WTC11 (cell line): ENCODE results near the gene NDOR1.

Experiments used
- ATF3 ChIP-seq: sonication (generic); formaldehyde crosslinking; conservative IDR thresholded peaks from 2 replicates; pipeline ENCODE4 v1.8.1; 2022; ENCODE audit warnings: mild to moderate bottlenecking, missing genetic modification reagents
- CBFB ChIP-seq: sonication (generic); formaldehyde crosslinking; IDR thresholded peaks from 2 replicates; pipeline ENCODE4 v1.8.1; 2022; ENCODE audit warnings: mild to moderate bottlenecking, low read depth, missing genetic modification reagents
- CTCF ChIP-seq: fragments of 200-600 bp; IDR thresholded peaks from 2 replicates; pipeline ENCODE4 v1.8.0; 2022; ENCODE audit warnings: antibody characterized with exemption
- E2F1 ChIP-seq: sonication (generic); formaldehyde crosslinking; IDR thresholded peaks from 2 replicates; pipeline ENCODE4 v1.8.0; 2022; ENCODE audit warnings: mild to moderate bottlenecking, missing genetic modification reagents
- FOXJ3 ChIP-seq: sonication (generic); formaldehyde crosslinking; IDR thresholded peaks from 2 replicates; pipeline ENCODE4 v1.9.0; 2021; ENCODE audit warnings: missing genetic modification reagents, mild to moderate bottlenecking, borderline replicate concordance
- JAZF1 ChIP-seq: fragments of 250-450 bp; sonication (Bioruptor Pico); IDR thresholded peaks from 2 replicates; pipeline ENCODE4 v1.9.0; 2021; ENCODE audit warnings: moderate library complexity, mild to moderate bottlenecking, inconsistent platforms
- JUN ChIP-seq: sonication (generic); formaldehyde crosslinking; IDR thresholded peaks from 2 replicates; pipeline ENCODE4 v1.8.0; 2023; ENCODE audit warnings: mild to moderate bottlenecking, missing genetic modification reagents
- MAX ChIP-seq: sonication (generic); formaldehyde crosslinking; IDR thresholded peaks from 2 replicates; pipeline ENCODE4 v1.8.0; 2022; ENCODE audit warnings: mild to moderate bottlenecking, missing genetic modification reagents
- NFE2L1 ChIP-seq: sonication (generic); formaldehyde crosslinking; IDR thresholded peaks from 2 replicates; pipeline ENCODE4 v1.8.1; 2023; ENCODE audit warnings: missing genetic modification reagents
- USF2 ChIP-seq: sonication (generic); formaldehyde crosslinking; IDR thresholded peaks from 2 replicates; pipeline ENCODE4 v1.8.1; 2023; ENCODE audit warnings: mild to moderate bottlenecking, missing genetic modification reagents, moderate library complexity
- ZBTB43 ChIP-seq: sonication (generic); formaldehyde crosslinking; IDR thresholded peaks from 2 replicates; pipeline ENCODE4 v1.8.1; 2023; ENCODE audit warnings: mild to moderate bottlenecking, missing genetic modification reagents
- ZNF423 ChIP-seq: fragments of 250-450 bp; sonication (Bioruptor Pico); IDR thresholded peaks from 2 replicates; pipeline ENCODE4 v2.1.2; 2022; ENCODE audit warnings: mild to moderate bottlenecking, moderate library complexity

GRCh38 chr9:137163365-137163715, 42.2 kb upstream of the NDOR1 start:
- TF ChIP-seq ZNF423 (CRISPR knock-in tag) (no peak), CTCF (no peak), JAZF1 (CRISPR knock-in tag) (no peak), FOXJ3 (CRISPR knock-in tag) (no peak), ZBTB43 (CRISPR knock-in tag) (no peak), CBFB (CRISPR knock-in tag) (no peak), MAX (CRISPR knock-in tag) (no peak), E2F1 (CRISPR knock-in tag) (no peak), JUN (CRISPR knock-in tag) (no peak), ATF3 (CRISPR knock-in tag) (no peak), USF2 (CRISPR knock-in tag) (no peak), NFE2L1 (CRISPR knock-in tag) (no peak)
